GM19043 (cell line): ENCODE measurements around the gene AKT1S1.

ENCODE experiments used
- ATAC-seq: cut with Tn5 transposase; IDR thresholded peaks from one replicate; pipeline ENCODE4 v1.9.1; 2021; ENCODE audit warnings: low read depth; ENCODE audit not compliant: unreplicated experiment

The AKT1S1 gene

DNA sequence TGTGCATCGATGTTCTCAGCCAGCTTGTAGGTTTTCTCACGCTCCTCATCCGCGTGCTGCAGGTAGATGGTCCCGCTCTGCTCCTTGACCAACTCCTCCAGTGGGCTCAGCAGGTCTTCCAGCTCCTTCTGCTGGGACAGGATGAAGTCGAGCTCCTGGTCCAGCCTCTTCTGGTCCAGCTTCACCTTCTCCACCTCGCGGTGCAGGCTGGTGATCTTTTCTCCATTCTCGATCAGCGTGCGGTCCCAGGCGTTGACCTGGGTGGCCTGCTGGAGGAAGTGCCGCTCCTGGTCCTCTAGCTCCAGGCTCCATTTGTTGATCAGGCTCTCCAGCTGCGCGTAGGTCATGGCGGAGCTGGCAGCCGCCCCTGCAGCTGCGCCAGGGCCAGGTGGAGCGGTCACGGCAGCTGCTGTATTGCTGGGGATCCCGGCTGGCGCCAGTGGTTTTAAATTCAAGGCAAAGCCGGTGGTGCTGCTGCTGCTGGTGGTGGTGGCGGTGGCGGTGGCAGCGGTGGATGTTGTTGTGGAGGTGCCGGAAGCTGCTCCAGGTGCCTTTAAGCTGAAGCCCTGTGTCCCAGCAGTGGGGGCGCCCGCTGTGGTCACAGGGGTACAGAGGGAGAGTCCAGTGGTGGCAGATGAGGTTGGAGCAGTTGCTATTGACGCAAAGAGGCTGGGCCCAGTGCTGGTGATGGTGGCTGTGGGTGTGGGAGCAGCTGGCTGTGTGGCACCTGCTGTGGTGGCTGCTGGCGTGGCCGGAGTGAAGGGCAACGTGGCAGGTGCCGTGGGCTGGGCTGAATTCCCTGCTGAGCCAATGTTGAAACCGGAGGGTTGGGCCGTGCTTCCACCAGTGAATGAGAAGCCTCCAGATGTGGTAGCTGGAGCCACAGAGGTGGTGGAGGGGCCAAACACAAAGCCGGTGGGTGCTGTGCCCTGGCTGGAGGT, 31.6 kb upstream of the AKT1S1 start:
- no peak for ATAC-seq

DNA sequence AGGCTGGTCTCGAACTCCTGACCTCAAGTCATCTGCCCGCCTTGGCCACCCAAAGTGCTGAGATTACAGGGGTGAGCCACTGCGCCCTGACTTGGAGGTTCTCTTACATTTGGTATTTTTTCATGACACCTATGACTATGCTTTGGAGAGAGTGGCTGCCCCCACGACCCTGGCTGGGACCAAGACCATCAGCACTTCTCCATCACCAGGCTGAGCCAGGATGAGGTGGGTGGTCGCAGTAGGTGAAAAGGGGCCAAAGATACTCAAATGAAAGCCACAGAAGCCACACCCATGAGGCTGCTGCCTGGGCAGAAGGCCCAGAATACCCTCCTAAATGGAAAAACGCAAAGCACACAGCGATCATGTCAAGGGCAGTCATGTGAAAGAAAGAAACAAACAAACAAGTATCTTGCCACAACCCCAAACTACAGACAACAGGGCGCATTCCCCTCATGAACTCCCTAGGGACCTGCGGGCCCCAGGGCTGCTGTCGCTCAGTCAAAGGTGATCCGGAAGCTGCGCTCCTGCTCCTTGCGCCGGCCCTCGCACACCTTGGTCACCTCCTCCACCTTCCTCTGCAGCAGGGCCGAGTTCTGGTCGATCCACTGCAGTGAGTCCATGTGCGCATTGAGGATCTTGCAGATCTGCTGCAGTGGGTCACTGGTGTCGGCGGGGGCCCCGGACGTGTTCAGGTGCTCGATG, 30.7 kb upstream of the AKT1S1 start:
- no peak for ATAC-seq

DNA sequence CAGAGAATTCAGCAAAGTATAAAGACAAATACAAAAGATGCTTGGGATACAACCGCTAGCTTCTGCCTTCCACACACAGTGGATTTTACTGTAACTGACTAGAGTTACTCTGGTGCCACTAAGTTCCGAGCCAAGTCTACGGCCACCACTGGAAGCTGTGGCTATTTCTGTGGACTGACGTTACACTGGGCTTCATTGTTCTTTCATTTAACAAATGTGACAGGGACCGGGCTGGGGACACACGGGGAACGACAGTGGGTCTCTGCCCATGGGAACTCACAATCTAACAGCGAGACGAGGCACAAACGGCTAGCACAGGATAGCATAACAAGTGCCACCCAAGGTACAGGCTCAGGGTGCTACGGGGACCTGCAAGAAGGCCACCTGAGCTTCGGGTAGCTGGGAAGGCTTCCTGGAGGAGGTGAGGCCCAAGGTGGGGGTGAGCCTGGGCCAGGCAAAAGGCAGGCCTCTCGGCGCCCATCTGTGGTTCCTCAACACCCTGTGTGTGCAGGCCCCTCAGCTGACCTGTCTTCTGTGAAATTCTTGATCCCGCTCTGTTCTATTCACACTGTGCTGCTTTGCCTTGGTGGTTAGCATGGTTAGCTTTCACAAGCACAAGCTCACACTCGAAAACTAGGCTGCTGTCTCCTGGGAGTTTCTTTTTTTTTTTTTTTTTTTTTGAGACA, 29.9 kb upstream of the AKT1S1 start:
- no peak for ATAC-seq

DNA sequence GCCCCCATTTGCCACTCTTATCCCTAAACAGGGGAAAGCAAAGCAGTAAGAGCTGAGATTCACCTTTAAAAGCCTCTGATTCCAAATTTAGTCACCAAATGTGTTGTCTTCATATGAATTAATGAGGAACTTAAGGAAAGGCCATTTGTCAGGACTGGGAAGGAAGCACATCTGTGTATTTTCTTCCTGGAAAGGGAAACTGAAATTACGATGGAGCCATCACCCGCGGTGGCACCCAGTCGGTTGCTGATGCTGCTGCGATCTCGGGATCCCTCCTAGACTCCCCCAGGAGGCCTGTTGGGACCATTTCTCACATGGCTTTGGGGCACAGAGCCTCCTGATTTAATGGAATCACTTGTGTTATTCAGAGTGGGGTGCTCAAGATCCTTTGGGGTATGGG, 27.0 kb upstream of the AKT1S1 start:
- ATAC-seq = no peak

DNA sequence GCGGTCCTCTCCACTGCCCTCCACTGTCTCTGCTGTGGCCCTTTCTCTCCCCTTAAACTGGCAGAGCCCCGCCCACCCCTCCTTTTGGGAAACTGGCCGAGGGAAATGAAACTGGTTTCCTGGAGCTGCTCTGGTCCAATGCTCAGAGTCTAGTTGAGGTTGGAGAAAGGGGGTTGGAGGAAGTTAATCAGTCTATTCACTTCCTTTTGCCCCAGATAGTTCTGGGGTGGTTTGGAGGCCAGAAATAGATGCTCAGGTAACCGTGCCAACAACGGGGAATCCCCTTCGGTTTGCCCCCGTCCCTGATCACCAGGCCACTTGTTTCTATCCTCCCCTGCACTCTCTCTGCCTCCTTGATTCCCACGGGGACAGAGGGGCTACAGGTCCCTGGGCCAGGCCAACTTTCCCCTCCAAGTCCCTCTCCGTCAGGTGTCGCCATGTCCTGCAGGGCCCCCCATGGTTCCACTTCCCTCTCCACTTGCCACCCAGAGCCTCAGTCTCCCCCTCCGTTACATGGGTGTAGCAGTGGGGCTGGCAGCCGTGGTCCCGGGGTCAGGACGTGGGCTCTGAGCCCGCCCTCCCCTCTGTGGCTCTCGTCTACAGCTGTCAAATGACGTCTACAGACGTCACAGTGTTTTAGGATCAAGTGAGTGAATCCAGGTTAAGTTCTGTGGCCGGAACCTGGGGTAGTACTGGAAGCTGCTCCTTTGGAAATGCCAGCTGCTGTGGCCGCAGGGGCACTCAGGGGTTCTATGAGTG, 19.9 kb upstream of the AKT1S1 start, which contains the start of gene IL4I1:
Gene IL4I1, minus strand, starts transcription at position 25 of the 759 bp plus-strand sequence. CDS start 727 bp downstream, outside the sequence.
- ATAC-seq = peak; percentile 67

DNA sequence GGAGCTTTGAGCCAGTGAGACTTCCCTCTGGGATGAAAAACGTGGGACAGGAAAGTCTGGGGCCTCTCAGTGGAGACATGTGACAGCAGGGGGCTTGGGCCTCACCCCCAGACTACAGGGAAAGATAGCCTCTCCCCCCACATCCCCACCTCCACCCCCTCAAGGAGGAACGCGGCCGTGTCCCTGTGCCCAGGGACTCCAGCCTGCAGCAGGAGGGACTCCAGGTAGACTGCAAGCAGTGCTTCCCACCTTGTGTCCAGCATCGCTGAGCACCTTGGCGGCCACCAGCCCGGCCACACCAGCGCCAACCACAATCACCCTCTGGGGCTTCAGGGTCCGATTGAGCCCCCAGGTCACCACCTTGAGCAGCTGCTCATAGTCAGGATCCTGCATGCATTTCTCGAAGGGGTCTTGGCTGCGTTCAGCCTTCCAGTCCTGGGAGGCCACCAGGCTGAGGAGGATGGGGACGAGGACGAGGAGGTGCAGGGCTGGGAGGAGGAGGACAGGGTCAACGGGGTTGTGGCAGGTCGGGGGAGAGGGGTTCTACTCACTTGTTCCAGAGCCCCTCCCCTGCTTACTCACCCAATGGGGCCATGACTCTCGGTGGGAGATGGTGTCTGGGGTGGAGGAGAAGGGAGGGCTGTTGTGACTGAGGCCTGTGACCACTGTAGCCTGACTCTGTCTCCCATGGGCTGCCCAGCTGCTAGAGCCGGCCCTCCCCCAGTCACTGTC, 18.6 kb upstream of the AKT1S1 start:
- ATAC-seq = no peak

DNA sequence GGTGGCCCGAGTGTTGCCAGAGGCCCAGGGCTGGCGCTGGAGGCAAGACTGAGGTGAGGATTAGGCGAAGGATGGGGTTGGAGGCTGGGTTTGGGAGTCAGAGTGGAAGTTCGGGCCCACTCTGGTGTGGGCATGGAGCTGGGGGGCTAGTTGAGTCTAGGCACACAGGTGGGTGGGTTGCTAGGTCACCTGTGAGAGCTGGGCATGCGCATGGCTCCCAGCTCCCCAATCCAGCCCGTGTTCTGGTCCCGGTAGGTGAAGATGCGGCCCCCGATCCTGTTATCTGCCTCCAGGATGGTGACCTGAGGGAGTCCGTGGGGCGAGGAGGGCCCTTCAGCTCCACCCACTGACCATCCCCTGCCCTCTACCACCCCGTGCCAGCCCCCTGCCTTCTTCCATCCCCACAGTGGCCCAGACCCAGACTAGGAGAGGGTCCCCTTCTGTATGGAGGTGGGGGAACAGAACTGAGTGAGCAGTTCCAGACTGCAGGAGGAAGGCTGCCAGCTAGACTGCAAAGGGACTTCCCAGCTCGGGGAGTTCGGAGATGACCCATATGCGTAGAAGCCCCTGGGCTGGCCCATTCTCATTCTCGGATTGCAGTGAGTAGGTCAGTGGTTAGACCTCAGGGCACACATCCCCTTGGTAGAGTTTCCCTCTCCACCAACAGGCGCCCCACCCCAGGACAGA, 17.9 kb upstream of the AKT1S1 start:
- no peak for ATAC-seq

DNA sequence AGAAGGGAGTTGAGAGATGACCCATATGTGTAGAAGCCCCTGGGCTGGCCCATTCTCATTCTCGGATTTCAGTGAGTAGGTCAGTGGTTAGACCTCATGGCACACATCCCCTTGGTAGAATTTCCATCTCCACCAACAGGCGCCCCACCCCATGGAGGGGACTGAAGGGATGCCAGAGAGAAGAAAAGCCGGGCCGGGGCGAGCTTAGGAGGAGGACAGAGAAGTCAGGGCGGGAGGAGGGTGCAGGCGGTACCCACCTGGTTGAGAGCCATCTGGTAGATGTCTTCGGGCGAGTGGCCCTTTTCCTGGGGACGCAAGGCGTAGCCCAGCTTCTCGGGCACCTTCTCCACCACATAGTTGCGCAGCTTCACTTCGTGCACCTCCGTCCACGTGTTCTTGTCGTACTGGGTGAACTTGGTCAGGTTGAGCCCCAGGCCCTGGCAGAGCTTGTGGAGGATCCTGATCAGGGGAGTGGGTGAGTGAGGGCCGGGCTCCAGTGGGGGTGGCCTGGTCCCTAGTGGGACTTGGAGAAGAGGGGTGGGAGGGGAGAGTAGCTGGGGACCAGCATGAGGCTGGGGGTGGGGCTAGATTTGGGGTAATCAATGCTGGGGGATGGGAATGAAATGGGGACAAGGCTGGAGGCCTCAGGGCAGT, 17.0 kb upstream of the AKT1S1 start:
- no peak for ATAC-seq

DNA sequence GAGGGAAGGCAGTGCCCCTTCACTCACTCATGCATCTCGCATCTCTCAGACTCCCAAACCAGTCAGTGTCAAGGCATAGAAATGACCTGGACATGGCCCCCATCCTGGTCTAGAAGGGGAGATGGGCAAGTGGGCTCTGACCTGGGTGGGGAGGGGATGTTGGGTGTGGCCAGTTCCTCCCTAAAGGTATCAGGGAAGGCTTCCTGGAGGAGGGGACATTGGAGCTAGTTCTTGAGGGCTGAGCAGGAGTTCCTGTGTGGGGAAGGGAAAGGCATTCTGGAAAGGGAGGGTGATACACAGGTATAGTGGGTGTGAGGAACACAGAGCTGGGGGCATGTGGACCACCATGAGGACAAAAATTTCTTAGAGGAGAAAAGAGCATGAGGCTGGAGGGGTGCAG, 15.6 kb upstream of the AKT1S1 start:
- ATAC-seq = no peak

DNA sequence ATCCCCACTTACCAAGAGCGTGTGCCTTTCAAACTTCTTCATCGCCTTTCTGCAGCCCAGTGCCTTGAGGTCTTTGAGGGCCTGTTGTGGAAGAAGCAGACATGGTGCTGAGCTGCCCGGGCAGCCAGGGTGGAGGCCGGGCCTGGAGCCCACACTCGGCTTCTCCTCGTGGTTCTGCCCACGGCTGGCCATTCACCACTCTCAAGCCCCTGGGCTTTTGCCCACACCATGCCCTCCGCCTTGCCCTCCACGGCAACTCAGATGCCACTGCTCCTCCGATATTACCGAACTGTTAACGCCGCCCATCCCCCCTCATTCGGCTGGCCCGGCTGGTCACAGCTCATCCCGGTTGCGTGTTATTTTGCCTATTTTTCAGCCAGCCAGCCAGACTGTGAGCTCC, 14.2 kb upstream of the AKT1S1 start:
- ATAC-seq = no peak

DNA sequence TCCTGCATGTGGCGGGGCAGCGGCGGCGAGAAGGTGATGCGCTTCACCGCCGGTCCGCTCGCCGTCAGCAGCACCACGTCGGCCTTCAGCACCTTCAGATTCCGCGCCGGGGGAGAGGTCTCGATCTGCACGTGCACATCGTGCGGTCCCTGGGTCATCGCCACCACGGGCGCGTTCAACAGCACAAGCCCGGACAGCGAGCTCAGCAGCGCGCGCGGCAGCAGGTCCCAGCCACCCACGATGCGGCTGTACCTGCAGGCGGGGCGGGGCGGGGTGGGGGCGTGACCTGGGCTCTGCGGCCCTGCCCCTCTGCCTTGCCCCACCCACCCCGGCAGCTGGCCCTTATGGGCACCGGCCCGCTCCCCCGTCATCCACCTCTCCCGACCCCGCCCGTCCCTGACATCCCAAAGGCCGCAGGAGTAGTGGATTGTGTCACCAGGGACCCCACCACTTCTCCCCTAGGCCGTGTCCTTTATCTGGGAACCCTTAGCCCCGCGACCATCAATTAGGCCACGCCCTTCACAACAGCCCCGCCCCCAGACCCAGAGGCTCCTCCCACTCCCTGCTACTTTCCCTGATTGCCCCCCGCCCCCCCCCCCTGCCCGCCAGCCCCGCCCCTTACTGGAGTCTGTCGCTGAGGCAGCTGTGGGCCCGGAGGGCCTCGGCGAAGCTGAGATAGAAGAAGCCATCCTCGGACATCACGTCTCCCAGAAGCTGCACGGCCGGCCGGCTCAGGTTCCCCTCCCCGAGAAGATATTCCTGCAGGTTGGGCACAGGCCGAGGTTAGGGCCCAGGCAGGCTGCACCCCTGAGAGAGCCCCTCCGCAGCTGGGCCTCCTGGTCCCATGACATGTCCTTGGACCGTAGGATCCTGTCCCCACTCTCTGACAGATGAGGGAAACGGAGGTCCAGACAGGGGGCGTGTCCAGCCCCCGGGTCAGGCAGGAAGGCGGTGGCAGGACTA, 13.5 kb upstream of the AKT1S1 start:
- ATAC-seq = no peak

DNA sequence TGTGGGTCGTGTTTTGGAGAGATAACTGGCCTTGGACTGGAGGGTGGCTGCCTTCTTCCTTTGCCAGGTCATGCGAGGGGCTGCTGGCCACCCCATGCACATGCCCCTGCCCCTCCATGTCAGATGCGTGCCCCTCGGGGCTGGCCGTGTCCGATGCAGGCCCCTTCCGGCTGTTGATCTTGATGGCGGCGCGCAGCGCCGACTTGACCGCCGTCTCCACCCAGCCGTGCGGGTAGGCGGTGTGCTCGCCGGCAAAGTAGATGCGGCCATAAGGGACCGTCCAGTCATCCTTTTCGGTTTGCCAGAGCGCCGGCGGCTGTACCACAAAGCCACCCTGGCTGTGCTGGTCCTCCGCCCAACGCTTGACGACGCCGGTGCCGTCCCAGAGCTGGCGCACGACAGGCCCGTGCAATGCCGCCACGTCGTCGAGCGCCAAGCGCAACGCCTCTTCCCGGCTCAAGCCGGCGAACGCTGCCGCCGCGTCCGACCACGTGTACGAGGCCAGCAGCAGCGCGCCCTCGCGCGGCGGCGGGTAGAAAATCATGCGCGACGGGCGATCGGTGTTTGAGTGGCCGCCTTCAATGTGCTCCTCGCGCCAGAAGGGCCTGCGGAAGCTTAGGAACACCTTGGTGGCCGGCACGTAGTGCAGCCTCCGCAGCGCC, 12.7 kb upstream of the AKT1S1 start:
- ATAC-seq = no peak

DNA sequence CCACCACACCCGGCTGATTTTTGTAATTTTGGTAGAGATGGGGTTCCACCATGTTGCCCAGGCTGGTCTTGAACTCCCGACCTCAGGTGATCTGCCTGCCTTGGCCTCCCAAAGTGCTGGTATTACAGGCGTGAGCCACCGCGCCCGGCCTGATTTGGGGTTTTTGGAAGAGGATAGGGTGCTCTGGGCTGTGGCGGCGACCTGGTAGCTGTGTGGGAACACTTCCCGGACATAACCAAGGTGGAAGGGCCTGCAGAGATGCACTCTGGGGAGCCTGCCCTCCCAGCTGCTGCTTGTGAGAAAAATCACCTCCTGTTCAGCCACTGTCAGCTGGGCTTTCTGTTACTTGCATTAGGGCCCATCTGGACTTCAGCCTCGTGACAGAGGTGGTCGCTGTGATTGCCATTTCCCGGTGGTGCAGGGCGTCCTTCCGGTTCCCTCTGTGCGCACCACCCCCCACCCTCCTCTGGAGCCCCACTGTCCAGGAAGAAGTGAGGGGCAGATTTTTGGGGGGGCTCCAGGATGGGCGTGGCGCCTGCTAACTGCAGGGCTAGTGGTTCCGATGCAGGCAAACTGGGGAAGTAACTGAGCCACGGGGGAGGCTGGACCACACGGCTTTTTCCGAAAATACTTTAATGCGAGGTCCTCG, 12.0 kb upstream of the AKT1S1 start:
- ATAC-seq = no peak

DNA sequence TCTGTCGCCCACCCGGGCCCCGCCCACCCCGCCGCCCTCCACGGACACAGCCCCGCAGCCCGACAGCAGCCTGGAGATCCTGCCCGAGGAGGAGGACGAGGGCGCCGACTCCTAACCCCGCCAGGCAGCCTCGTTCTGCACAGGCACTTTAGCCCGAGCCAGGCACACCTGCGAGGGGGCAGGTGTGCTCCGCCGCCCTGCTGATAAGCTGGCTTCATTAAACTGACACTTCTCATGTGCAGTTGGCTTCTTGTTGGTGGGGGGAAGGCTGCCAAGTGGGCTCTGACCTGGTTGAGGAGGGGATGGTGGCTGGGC, 11.3 kb upstream of the AKT1S1 start:
- no peak for ATAC-seq

DNA sequence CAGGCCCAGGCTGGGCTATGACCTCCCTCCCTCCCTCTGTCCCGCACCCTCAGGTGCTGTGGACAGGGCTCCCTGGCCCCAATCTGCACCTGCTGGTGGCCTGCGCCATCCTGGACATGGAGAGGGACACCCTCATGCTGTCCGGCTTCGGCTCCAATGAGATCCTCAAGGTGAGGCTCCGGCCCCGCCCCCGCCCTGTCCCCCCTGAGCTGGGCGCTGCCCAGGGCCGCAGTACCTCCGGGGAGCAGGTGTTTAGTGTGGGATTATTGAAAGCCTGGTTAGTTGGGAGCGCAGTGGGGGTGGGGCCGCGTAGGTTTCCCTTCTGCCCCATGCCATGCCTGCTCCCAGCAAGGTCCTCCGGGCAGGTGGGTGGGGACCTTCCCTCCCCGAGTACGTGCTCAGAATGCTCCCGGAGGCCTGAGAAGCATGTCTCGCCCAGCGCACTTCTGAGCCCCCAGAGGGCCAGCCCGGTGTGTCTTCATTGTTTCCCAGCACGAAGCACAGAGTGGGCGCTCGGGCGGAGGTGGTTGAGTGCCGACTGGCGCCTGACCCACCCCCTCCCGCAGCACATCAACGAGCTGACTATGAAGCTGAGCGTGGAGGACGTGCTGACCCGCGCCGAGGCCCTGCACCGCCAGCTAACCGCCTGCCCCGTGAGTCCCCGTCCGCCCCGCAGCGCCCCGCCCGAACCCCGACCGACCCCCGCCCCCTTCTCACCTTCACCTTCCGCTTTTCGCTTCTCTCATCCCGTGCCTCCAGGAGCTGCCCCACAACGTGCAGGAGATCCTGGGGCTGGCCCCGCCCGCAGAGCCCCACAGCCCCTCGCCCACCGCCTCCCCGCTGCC, 10.7 kb upstream of the AKT1S1 start:
- ATAC-seq = no peak
